CD4-positive, CD25-positive, alpha-beta regulatory T cell (primary cell): ENCODE data around the gene KCNK13. TPM values are rescaled to one million over a fixed set of nuclear protein-coding genes. Genes with fewer than 3 reads are reported as not detected.
"Not testable (repeated sequence)": the region's sequence is repeated elsewhere in the genome, so short reads cannot be mapped to it uniquely, and the experiment has no call there.

Experiments
- ATAC-seq, 2 donors: fragments of 150-1000 bp; cut with Tn5 transposase; one replicate each; pipeline ENCODE4 v1.10.0; 2021; ENCODE audit warnings: low read depth in 2 of 2, moderate number of reproducible peaks in 2 of 2, moderate library complexity in 1 of 2
- DNase-seq, 3 donors: peaks; one replicate each; pipeline versions ENCODE4 v3.0.0 to v3.0.0-alpha.2; 2012 to 2022; ENCODE audit warnings: mixed read lengths in 1 of 3
- H3K27ac ChIP-seq: one replicate; pipeline ENCODE4 v1.7.0; 2013; ENCODE audit warnings: mild to moderate bottlenecking, low read length; ENCODE audit not compliant: insufficient read depth, poor library complexity, severe bottlenecking
- H3K27me3 ChIP-seq: one replicate; pipeline ENCODE4 v1.7.0; 2013; ENCODE audit warnings: low read length; ENCODE audit not compliant: control insufficient read depth, insufficient read depth
- H3K36me3 ChIP-seq: one replicate; pipeline ENCODE4 v1.7.0; 2013; ENCODE audit warnings: mild to moderate bottlenecking, low read length, moderate library complexity; ENCODE audit not compliant: control insufficient read depth, insufficient read depth
- H3K4me1 ChIP-seq: 2 replicates; pipeline ENCODE4 v1.7.0; 2013; ENCODE audit warnings: mild to moderate bottlenecking, low read length; ENCODE audit not compliant: insufficient read depth, control insufficient read depth, poor library complexity, severe bottlenecking
- H3K4me3 ChIP-seq: one replicate; pipeline ENCODE4 v1.7.0; 2013; ENCODE audit warnings: low read depth, mild to moderate bottlenecking, low read length, moderate library complexity
- H3K9me3 ChIP-seq, 2 experiments: 1 replicate in 1 of 2; 2 replicates in 1 of 2; pipeline ENCODE4 v1.7.0; 2013; ENCODE audit warnings: low read length in 2 of 2, mild to moderate bottlenecking in 1 of 2, moderate library complexity in 1 of 2; ENCODE audit not compliant: control insufficient read depth in 2 of 2
- H3K27ac Mint-ChIP-seq, 3 donors: one replicate each; pipeline ENCODE4 v1.8.0; 2020 to 2022; ENCODE audit warnings: mild to moderate bottlenecking in 3 of 3, mixed read lengths in 3 of 3, moderate library complexity in 2 of 3
- H3K27me3 Mint-ChIP-seq: one replicate; pipeline ENCODE4 v1.8.0; 2022; ENCODE audit warnings: mild to moderate bottlenecking, mixed read lengths
- H3K36me3 Mint-ChIP-seq: one replicate; pipeline ENCODE4 v1.8.0; 2020; ENCODE audit warnings: mixed read lengths
- H3K4me1 Mint-ChIP-seq, 4 donors: one replicate each; pipeline ENCODE4 v1.8.0; 2020 to 2022; ENCODE audit warnings: mixed read lengths in 4 of 4, mild to moderate bottlenecking in 1 of 4
- H3K4me3 Mint-ChIP-seq, 4 donors: one replicate each; pipeline ENCODE4 v1.8.0; 2020 to 2022; ENCODE audit warnings: mild to moderate bottlenecking in 4 of 4, mixed read lengths in 4 of 4, moderate library complexity in 3 of 4
- H3K9me3 Mint-ChIP-seq, 7 donors: one replicate each; pipeline ENCODE4 v1.8.0; 2020 to 2022; ENCODE audit warnings: mixed read lengths in 7 of 7, mild to moderate bottlenecking in 3 of 7, moderate library complexity in 2 of 7
- polyA plus RNA-seq, 4 donors: library from polyadenylated mRNA; unstranded; fragments of 300-500 nt; fragmentation: Illumina TruSeq; gene quantifications; one replicate each; pipeline ENCODE4 v1.2.3, GENCODE V29; 2021
- total RNA-seq: library from RNA; stranded (reverse); gene quantifications from one replicate; pipeline ENCODE4 v1.2.3, GENCODE V29; 2022

Gene KCNK13
- total and polyA plus RNA-seq, 5 donors from 2014 or later, result 0.20 TPM; not detected in 4

GRCh38 chr14:90184571-90185266, 122.9 kb downstream of the KCNK13 start:
- Mint-ChIP-seq H3K9me3 (peaks cover 0 to 6% (median 0%) of the 10 kb centered on the region in 7 donors), H3K27me3 (peaks cover 23% of the 10 kb centered on the region), H3K36me3 (no peaks in the 10 kb centered on the region), H3K4me1 (no peaks in the 10 kb centered on the region), H3K27ac (no peak overlapping the region), H3K4me3 (no peak overlapping the region)
- no peak overlapping the region for H3K4me3 ChIP-seq
- no peaks in the 10 kb centered on the region for H3K36me3 ChIP-seq
- no peak for DNase-seq
- H3K27ac ChIP-seq, result no peak overlapping the region
- H3K4me1 ChIP-seq, result no peaks in the 10 kb centered on the region
- ATAC-seq, result no peak
- no peaks in the 10 kb centered on the region for H3K27me3 ChIP-seq
- peaks cover 0 to 3% of the 10 kb centered on the region in 2 experiments for H3K9me3 ChIP-seq

- no peak overlapping the region for H3K27ac Mint-ChIP-seq
- no peak for ATAC-seq
These were observed 126.8 kb downstream of the KCNK13 start for GRCh38 chr14:90188588-90188987.

GRCh38 chr14:90191154-90191553, 129.4 kb downstream of the KCNK13 start:
- Histone ChIP-seq H3K27me3 (no peaks in the 10 kb centered on the region), H3K9me3 (peaks cover 0 to 3% of the 10 kb centered on the region in 2 experiments), H3K4me1 (no peaks in the 10 kb centered on the region), H3K27ac (no peak overlapping the region), H3K36me3 (no peaks in the 10 kb centered on the region), H3K4me3 (no peak overlapping the region)
- Mint-ChIP-seq H3K9me3 (peaks cover 0 to 4% (median 0%) of the 10 kb centered on the region in 7 donors), H3K27ac (no peak overlapping the region), H3K4me1 (no peaks in the 10 kb centered on the region), H3K36me3 (no peaks in the 10 kb centered on the region), H3K27me3 (peaks cover 25% of the 10 kb centered on the region), H3K4me3 (no peak overlapping the region)
- DNase-seq (no peak), ATAC-seq (no peak)

More at GRCh38 chr14:90188588-90188987, 126.8 kb downstream of the KCNK13 start:
- Histone ChIP-seq H3K4me1 (no peaks in the 10 kb centered on the region), H3K9me3 (peaks cover 0 to 3% of the 10 kb centered on the region in 2 experiments), H3K27me3 (no peaks in the 10 kb centered on the region), H3K4me3 (no peak overlapping the region), H3K27ac (no peak overlapping the region), H3K36me3 (no peaks in the 10 kb centered on the region)
- no peak for DNase-seq
- Mint-ChIP-seq H3K36me3 (no peaks in the 10 kb centered on the region), H3K4me1 (no peaks in the 10 kb centered on the region), H3K4me3 (no peak overlapping the region), H3K27me3 (peaks cover 30% of the 10 kb centered on the region), H3K9me3 (peaks cover 0 to 4% (median 3%) of the 10 kb centered on the region in 7 donors)

- Mint-ChIP-seq H3K4me3 (no peak overlapping the region), H3K27me3 (peaks cover 24% of the 10 kb centered on the region), H3K4me1 (no peaks in the 10 kb centered on the region), H3K27ac (no peak overlapping the region), H3K9me3 (peaks cover 0 to 4% (median 0%) of the 10 kb centered on the region in 7 donors), H3K36me3 (no peaks in the 10 kb centered on the region)
- H3K4me3 ChIP-seq, result no peak overlapping the region
- H3K9me3 ChIP-seq, result peaks cover 0 to 3% of the 10 kb centered on the region in 2 experiments
- no peaks in the 10 kb centered on the region for H3K4me1 ChIP-seq
- DNase-seq (no peak), ATAC-seq (no peak)
- no peaks in the 10 kb centered on the region for H3K36me3 ChIP-seq
- no peaks in the 10 kb centered on the region for H3K27me3 ChIP-seq
- no peak overlapping the region for H3K27ac ChIP-seq
These were observed 129.8 kb downstream of the KCNK13 start for GRCh38 chr14:90191585-90191984.

- H3K36me3 ChIP-seq, result no peaks in the 10 kb centered on the region
- H3K9me3 ChIP-seq, result no peaks in the 10 kb centered on the region
- H3K27ac ChIP-seq, result no peak overlapping the region
- H3K4me3 ChIP-seq, result no peak overlapping the region
- Mint-ChIP-seq H3K36me3 (no peaks in the 10 kb centered on the region), H3K27ac (no peak overlapping the region), H3K27me3 (peaks cover 25% of the 10 kb centered on the region), H3K4me3 (no peak overlapping the region), H3K4me1 (no peaks in the 10 kb centered on the region), H3K9me3 (peaks cover 0 to 3% (median 0%) of the 10 kb centered on the region in 7 donors)
- no peaks in the 10 kb centered on the region for H3K27me3 ChIP-seq
- DNase-seq (peak in 1 of 3 donors; percentile 16), ATAC-seq (no peak)
- H3K4me1 ChIP-seq, result no peaks in the 10 kb centered on the region
These were observed 132.1 kb downstream of the KCNK13 start for GRCh38 chr14:90193925-90194324.

- Histone ChIP-seq H3K27ac (no peak overlapping the region), H3K9me3 (no peaks in the 10 kb centered on the region), H3K27me3 (no peaks in the 10 kb centered on the region), H3K4me1 (no peaks in the 10 kb centered on the region), H3K4me3 (no peak overlapping the region), H3K36me3 (no peaks in the 10 kb centered on the region)
- no peak for ATAC-seq
- H3K4me3 Mint-ChIP-seq, result no peak overlapping the region
- H3K27ac Mint-ChIP-seq, result no peak overlapping the region
- DNase-seq, result no peak
- peaks cover 0 to 3% (median 0%) of the 10 kb centered on the region in 7 donors for H3K9me3 Mint-ChIP-seq
- H3K4me1 Mint-ChIP-seq, result no peaks in the 10 kb centered on the region
- H3K36me3 Mint-ChIP-seq, result no peaks in the 10 kb centered on the region
- H3K27me3 Mint-ChIP-seq, result peaks cover 23% of the 10 kb centered on the region
These were observed 132.9 kb downstream of the KCNK13 start for GRCh38 chr14:90194706-90195105.

GRCh38 chr14:90198541-90199060, 136.8 kb downstream of the KCNK13 start:
- Histone ChIP-seq H3K4me1 (no peaks in the 10 kb centered on the region), H3K9me3 (no peaks in the 10 kb centered on the region), H3K27me3 (no peaks in the 10 kb centered on the region), H3K36me3 (no peaks in the 10 kb centered on the region), H3K4me3 (no peak overlapping the region), H3K27ac (no peak overlapping the region)
- H3K36me3 Mint-ChIP-seq, result no peaks in the 10 kb centered on the region
- DNase-seq (no peak), ATAC-seq (no peak)
- no peak overlapping the region for H3K4me3 Mint-ChIP-seq
- no peaks in the 10 kb centered on the region for H3K4me1 Mint-ChIP-seq
- no peak overlapping the region for H3K27ac Mint-ChIP-seq
- peaks cover 19% of the 10 kb centered on the region for H3K27me3 Mint-ChIP-seq
- peaks cover 0 to 4% (median 0%) of the 10 kb centered on the region in 7 donors for H3K9me3 Mint-ChIP-seq

- not testable (repeated sequence) for H3K4me1 ChIP-seq, H3K27ac ChIP-seq, DNase-seq, H3K9me3 ChIP-seq, H3K4me3 ChIP-seq, H3K4me3 Mint-ChIP-seq, H3K27me3 ChIP-seq, H3K27ac Mint-ChIP-seq, H3K36me3 ChIP-seq, ATAC-seq, H3K4me1 Mint-ChIP-seq, H3K36me3 Mint-ChIP-seq
- Mint-ChIP-seq H3K27me3 (peaks cover 19% of the 10 kb centered on the region), H3K9me3 (peaks cover 0 to 12% (median 0%) of the 10 kb centered on the region in 7 donors)
These were observed 138.8 kb downstream of the KCNK13 start for GRCh38 chr14:90200546-90200945.
